Measurements from ENCODE around the gene NEK9.

NEK9 gene

DNA sequence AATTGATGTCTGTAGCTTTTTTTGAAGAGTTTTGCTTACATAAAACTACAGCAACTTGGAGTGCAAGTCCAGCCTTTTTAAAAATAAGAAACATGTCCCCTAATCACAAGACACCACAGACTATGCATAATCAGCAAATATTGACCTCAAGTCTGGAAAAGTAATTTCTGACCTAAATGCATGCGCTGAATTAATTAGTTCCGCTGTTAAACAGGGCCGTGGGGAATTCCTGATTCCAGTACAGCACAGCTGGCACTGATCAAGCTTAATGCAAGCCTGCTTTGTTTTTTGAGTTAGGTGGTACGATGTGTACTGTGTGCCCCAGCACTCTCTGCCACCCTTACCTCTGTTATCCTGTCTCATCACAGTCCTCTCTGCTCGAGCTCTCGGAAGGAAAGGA, 84.8 kb downstream of the NEK9 start:
- no peak for DNase-seq (ENCODE audit: low read depth in 4 of 4, low spot score in 1 of 4)

DNA sequence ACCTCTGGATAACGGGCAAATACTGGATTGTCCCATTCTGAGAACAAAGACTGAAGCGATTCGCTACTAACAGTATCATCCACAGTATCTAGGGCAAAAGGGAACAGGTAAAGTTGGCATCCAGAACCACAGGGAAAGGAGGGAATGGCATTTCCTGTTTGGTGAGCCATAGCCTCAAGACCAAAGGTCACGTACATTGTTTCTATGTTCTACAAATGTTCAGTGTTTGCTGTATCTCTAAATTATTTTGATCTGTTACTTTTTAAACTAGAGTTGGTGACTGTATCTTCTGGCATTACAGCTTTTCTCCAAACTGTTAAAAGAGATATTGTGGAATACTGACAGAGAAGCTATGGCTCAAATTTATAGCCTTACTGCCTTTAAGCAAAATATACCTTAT, 85.2 kb downstream of the NEK9 start:
- no peak for DNase-seq (ENCODE audit: low read depth in 4 of 4, low spot score in 1 of 4)

DNA sequence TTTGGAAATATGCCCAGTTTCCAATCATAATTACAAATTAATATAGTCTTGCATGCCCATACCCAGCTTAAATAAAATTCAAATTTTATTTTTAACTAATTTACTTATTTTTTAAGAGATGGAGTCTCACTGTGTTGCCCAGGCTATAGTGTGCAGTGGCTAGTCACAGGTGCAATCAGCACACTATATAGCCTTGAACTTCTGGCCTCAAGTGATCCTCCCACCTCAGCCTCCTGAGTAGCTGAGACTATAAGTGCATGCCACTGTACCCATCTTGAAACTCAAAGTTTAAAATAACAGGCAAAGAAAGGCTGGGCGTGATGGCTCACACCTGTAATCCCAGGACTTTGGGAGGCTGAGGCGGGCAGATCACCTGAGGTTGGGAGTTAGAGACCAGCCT, 85.9 kb downstream of the NEK9 start:
- DNase-seq (ENCODE audit: low read depth in 4 of 4, low spot score in 1 of 4) = no peak

DNA sequence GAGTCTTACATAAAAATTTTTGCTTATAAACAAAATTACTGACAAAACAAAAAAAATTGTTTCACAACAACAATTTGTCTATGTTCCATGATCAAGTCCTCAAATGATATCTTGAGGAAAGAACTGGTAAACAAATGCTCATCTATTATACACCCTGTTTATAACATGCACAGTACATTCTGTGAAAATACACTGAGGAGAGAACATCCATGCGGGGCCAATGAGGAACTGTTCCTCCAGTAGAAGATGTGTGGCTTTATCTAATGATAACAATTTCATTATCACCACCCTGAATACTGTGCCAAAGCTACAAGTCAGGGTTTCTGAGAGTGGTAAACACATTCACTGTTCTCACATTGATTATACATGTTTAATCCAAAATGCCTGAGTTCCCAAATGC, 86.3 kb downstream of the NEK9 start:
- DNase-seq (ENCODE audit: low read depth in 4 of 4, low spot score in 1 of 4) = no peak

DNA sequence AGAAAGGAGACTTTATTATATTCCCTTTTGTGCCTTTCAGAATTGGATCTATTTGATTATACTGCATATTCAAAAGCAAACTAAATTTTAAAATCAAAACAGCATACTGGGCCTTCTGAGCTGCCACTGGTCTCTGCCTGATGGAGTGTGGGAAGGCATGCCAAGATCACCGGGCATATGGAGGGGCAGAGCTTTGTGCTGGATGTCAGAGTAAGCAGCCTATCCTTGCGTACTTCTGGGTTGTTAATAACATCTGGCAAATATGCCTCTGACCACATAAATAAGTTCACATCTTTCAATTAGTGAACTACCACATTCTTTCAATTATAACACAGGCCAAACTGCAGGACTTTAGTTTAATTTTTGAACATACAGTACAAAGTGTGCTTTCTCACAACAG, 93.9 kb downstream of the NEK9 start:
- no peak for DNase-seq (ENCODE audit: low read depth in 4 of 4, low spot score in 1 of 4)

DNA sequence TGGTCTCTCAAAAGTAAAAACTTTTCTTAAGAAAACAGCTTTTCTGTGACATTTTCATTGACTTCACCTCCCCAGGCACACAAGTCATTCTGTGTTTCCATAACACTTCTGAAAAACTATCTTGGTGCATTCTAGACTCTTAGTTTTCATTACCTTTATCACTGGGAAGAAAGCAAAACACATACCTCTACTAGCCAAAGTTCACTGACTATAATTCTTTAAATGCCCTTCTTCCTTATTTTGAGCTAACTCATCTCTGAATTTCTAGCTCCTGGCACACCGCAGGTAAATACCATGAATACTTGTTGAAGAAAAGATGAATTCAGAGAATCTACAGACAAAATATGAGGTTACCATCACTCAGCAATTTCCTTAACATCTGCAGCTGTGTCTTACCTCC, 96.7 kb downstream of the NEK9 start:
- no peak for DNase-seq (ENCODE audit: low read depth in 4 of 4, low spot score in 1 of 4)

Measured in stimulated activated CD4-positive, alpha-beta T cell treated with anti-CD3 and anti-CD28 coated beads, Interleukin-1b, Interleukin-23, amount 100 ng/mL, for 24 hours (primary cell).